Measurements from ENCODE around the gene SAP30.

Gene SAP30

DNA sequence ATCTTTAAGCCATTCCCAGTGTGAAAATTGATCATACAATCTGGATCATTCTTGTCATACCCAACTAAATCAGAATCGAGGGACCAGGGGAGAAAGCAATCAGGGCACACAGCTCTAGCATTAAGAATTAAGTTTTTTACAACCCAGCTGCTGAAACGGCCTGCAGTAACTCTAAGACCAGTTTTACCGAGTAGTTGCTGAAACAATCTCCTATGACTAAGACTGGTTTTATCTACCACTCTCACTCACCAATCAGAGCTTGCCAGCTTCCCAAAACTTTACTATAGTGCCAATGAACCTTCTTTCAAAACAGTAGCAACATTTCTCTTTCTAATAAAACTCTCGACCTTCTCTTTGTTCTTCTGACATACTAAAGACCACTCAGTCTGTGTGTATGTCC is 2.8 kb upstream of the SAP30 start:
- DNase-seq = no peak

DNA sequence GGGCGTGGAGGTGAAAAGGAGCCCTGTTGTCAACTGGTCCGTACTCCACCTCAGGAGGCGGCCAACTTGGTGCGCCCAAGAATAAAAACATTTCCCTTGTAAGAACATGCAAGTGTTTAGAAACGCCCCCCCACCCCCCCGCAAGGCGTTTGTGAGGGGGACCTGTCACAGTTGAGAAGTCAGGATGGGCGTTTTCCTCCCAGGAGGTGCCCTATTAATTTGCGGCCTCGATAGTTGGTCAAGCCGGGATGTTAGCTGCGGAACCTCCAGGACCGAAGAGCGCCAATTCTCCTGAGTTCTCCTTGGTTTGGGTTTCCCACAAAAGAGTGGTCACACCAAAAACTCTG is 651 bp upstream of the SAP30 start:
- DNase-seq = no peak

DNA sequence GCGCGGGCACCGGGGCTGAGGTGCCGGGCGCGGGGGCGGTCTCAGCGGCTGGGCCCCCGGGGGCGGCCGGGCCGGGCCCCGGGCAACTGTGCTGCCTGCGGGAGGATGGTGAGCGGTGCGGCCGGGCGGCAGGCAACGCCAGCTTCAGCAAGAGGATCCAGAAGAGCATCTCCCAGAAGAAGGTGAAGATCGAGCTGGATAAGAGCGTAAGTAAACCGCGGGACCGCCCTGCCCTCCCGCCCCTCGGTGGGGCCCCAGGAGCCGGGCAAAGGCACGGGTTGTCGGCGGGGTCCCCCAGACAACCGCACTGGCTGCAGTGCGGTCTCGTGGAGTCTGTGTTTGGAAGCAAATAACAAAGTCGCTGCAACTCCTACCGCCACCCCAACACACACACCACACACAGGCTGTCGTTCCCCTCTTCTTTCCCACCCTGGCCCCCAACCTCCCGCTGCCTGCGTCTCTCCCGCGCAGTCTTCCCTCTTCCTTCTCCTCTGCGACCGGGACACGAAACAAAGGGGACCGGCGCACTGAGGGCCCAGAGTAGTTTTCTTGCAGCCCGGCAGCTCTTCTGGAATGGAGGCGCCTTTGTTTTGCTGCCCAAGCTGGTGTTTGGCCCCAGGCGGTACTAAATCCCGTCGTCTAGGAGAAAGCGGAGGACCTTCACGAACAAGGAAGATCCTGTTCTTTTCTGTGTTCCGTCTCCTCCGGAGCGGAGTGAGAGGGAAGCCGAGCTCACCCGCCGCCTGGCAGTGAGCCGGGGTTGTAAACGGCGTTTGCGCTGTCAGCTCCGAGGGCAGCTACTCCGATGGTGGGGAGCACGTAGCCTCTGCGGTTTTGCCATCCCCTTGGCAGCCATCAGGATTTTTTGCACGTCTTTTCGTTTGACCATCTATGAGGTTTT is 788 bp downstream of the SAP30 start:
- DNase-seq = peak; percentile 28

DNA sequence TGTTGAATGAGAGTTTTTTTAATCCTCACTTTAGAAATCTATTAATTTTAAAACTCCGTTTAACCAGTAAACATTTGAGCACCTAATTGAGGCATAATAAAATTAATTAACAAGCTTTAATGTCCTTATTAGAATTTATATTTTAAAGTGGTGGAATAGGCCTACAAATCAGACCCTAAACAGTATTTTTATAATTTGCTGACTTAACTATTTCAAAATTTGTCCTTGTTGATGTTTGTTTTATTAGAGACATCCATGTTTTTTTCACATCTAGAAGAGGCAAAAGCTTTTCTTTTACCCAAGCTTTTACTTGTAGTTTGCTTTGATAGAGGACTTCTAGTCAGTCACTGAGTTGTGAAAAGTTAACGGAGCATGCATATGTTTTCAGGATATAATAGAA is 3.8 kb downstream of the SAP30 start:
- DNase-seq = no peak

DNA sequence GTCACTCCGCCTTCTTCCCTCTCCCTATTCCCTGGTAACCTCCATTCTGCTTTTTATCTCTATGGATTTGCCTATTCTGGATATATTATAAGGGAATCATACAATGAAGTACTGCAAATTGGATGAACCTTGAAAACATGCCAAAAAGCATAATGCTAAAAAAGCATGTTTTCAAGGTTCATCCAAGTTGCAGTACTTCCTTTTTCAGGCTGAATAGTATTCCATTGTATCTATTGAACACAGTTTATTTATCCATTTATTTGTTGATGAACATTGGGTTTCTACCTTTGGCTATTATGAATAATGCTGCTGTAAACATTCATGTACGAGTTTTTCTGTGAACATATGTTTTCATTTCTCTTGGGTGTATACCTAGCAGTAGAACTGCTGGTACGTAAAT is 9.2 kb downstream of the SAP30 start:
- no peak for DNase-seq

DNA sequence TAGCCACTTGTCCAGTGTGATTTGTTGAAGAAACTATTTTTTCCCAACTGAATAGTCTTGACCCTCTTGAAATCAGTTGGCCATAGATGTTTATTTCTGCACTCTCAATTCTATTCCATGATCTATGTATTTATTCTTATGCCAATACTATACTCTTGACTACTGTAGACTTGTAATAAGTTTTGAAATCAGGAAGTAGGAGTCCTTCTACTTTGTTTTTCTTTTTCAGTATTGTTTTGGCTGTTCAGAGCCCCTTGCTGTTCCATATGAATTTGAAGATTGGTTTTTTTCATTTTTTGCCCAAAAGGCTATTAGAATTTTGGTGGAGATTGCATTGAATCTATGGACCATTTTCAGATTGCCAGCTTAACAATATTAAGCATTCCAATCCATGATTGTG is 10.2 kb downstream of the SAP30 start:
- DNase-seq = no peak

DNA sequence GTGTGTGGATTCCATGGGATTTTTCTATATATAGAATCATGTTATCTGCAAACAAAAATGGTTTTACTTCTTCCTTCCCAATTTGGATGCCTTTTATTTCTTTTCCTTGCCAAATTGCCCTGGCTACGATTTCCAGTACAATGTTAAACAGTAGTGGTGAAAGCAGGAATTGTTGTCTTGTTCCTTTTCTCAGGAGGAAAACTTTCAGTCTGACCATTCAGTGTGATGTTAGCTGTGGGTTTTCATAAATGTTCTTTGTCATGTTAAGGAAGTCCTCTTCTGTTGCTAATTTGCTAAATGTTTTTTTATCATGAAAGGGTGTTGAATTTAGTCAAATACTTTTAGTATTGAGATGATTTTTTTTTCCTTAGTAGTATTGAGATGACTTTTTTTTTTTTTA is 10.9 kb downstream of the SAP30 start:
- no peak for DNase-seq

GRCh38 chr4:173382349-173382748 is 11.6 kb downstream of the SAP30 start:
- DNase-seq = no peak

DNA sequence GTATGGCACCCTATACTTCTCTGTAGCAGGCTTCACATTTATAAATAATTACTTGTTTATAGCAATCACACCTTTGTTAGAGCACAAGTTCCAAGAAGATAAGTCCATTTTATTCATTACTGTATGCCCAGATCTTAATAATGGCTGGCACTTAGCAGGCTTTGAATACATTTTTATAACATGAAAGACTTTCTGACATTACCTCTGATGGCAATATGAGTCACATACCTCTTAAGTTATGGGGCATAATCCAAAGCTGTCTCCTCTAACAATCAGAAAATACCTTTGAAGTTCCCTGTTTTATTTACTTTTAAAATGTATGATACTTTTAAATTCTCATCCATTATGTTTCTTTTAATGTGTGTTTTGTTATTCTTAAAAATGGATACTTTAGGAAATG is 16.0 kb downstream of the SAP30 start:
- no peak for DNase-seq

GRCh38 chr4:173391701-173392100 is 20.9 kb downstream of the SAP30 start:
- no peak for DNase-seq

GRCh38 chr4:173397604-173398003 is 26.9 kb downstream of the SAP30 start:
- no peak for DNase-seq

DNA sequence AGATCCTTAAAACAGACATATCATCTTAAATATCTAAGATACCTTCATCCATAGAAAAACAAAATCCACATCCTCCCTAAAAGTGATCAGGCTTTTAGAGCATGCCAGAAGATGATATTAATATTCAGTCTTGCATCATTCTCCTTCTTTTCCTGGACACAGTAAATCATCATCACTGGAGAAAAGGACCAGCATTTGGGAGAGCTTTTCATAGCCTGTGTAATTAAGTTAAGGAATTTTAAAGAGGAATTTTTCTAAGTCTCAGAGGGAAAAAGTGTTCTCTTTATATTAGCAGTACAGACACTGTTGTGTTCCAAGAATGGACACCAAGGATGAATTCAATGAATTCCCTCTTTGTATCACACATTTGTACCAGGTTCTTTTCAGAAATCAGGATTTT is 27.5 kb downstream of the SAP30 start:
- no peak for DNase-seq

DNA sequence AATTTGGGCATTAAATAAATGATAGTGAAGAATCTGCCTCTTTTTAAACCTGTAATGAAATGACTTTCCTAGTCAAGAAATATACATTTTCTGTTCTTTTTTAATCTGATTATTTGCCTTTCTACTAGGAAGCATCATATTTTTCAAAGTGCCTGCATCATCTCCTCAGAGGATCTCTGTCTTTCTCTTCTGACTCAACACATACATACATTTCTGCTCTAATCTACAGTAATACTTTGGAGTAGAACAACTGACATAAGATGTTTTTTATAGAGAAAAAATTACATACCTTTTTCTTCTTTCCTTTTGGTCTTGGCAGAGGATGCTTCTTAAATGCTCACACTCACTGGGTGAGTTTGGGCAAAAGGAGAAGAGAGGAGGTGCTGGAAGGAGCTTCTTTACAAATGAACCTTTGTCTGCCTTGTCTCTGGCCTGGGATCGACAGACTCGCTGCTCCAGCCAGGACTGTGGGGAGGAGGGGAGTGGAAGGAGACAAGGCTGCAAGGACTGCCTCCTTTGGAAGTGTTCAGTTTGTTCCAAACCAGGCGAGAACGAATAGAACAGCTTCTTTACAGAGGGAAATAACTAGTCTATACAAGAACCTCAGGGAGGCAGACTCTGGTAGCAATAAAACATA is 28.1 kb downstream of the SAP30 start, which contains the start of gene SCRG1:
SCRG1 (minus strand) TSS at position 338 of the 637 bp plus-strand sequence. CDS start 7,702 bp downstream, outside the sequence.
- DNase-seq = no peak

DNA sequence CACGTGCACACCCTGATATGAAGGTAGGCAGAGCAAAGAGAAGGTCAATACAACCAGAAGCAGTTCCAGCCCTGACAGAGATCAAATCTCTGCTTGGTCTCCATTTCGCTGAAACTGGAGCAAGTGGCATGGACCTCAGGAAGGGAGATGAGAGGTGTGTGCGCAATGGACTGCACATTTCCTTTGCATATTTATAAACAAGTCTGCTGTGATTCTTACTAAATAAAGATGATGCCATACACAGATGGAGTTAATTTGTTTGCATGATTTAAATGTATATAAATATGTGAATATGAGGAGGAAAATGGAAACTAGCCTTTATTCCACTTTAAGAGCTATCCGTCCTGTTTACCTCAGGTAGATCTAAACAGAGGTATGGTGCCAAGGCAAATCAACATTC is 30.3 kb downstream of the SAP30 start:
- DNase-seq = no peak

GRCh38 chr4:173403051-173403450 is 32.3 kb downstream of the SAP30 start:
- DNase-seq = no peak

- DNase-seq = no peak
Measured at GRCh38 chr4:173404296-173404865, 33.6 kb downstream of the SAP30 start.

DNA sequence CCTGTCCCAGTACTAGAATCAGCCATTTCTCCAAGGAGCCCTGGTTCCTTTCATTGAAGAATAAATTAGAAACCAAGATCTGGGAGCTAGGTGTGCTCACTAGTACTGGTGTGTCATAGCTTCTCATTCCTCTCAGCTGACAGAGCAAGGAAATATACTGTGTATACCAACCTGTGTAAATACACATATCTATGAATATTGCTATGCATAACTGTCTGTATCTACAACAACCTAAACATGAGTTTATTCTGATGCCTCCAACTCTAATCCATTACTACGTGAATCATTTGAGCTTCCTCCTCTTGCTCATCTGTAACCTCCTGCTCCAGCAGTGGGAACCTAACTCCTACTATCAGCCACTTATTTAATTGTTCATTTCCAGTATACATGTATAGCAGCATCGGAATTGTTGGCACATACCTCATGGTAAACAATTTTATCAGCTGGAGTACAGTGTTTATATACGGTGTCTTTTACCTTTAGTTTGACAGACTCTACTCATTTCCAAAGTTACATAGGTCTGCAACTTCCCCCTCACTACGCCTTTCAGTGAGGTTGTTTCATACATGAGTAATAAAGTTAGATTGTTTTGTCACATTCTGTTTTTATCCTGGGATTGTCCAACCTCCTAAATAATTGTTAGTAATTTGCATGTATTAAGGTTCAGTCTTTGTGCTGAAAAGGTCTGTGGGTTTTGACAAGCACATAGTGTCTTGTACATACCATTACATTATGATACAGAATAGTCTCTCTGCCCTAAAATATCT is 35.3 kb downstream of the SAP30 start:
- no peak for DNase-seq

- DNase-seq = no peak
Measured at GRCh38 chr4:173410079-173410478, 39.3 kb downstream of the SAP30 start.

GRCh38 chr4:173411106-173411693 is 40.4 kb downstream of the SAP30 start:
- no peak for DNase-seq

DNA sequence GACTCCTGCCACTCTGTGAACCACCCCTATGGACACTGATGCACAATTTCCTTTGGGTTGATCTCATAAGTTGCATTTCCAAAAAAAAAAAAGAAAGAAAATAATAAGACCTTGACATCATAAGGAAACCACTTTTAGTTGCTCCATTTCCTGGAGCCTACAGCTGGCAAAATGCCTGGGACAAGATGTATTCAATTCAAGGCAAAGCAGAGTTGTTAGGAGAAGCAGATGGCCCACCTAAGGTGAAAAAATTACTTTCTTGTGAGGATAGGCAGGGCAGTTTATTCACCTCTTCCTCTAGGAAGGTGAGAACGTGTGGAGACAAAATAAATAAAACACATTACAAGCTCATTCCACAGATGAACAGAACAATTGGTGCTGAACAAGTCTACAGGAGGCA is 42.3 kb downstream of the SAP30 start:
- no peak for DNase-seq

DNA sequence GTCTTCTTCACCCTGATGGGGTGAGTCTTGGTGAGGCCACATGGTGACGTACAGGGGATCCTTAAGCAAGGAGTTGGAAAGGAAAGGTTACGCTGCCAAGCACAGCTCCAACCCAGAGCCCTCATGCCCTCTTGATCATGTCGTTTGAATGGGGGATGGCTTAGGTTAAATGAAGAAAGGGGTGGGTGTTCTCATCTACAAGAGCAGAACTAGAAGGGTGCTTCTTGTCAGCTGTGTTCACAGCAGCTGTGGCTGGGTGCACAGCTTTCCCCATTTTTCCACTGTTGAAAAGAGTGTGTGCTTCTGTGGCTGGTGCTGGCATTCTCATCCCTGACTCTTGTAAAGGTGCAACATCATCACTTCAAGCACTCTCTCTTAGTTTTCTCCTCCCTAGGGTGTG is 43.7 kb downstream of the SAP30 start:
- no peak for DNase-seq

GRCh38 chr4:173415092-173415491 is 44.3 kb downstream of the SAP30 start:
- DNase-seq = no peak
